Measurements from ENCODE around the gene TENT4B.
"Not testable (repeated sequence)": the region's sequence is repeated elsewhere in the genome, so short reads cannot be mapped to it uniquely, and the experiment has no call there.

TENT4B gene

GRCh38 chr16:50234771-50235556 lies 81.9 kb downstream of the TENT4B start:
- no peak for DNase-seq (ENCODE audit: low read depth)

GRCh38 chr16:50235581-50235980 lies 82.5 kb downstream of the TENT4B start:
- DNase-seq (ENCODE audit: low read depth): no peak

DNA sequence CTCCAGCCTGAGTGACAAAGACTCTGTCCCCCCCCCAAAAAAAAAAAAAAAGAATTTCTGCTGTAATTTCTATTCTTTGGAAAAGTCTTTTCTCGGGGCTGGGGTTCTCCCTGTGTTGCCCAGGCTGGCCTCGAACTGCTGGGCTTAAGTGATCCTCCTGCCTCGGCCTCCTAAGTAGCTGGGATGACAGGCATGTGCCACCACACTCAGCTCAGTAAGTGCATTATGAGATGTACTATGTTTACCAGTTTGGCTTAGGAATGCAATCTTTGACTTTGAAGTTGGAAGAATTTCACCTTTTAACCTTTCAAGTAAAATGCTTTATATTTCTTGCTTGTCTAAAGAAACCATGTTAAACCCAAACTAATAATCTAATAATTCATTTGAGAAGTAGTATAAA lies 85.2 kb downstream of the TENT4B start:
- no peak for DNase-seq (ENCODE audit: low read depth)

GRCh38 chr16:50238868-50239301 lies 85.8 kb downstream of the TENT4B start:
- DNase-seq (ENCODE audit: low read depth): no peak

DNA sequence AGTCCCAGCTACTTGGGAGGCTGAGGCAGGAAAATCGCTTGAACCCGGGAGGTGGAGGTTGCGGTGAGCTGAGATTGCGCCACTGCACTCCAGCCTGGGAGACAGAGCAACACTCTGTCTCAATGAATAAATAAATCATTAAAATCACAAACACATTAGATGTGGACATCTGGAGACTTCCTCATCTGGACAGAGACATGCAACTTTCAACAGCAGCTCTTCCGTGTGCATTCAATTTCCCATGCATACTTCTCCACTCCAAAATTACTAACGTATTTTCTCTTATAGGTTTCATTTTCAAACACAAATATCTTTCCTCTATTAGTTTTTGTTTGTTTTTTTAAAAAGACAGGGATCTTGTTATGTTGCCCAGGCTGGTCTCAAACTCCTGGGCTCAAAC lies 89.9 kb downstream of the TENT4B start:
- DNase-seq (ENCODE audit: low read depth): not testable (repeated sequence)

DNA sequence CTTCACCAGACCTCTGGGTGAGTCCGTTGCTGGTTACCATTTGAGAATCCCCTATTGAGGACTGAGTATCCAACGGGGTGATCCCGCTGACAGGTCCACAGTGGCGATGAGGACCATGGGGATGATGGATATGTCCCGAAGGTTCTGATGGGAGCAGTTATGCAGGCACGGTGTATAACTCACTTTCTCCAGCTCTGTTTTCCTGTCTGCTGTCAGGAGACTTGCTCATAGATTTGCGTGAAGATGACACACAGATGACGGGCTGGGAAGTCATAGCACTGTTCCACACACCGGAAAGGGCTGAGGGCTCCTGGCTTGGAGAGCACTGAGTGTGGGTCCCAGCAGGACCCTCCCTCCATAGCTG lies 91.0 kb downstream of the TENT4B start:
- no peak for DNase-seq (ENCODE audit: low read depth)

GRCh38 chr16:50244504-50245416 lies 91.7 kb downstream of the TENT4B start:
- DNase-seq (ENCODE audit: low read depth): no peak

GRCh38 chr16:50245417-50246298 lies 92.6 kb downstream of the TENT4B start:
- peak; percentile 19 for DNase-seq (ENCODE audit: low read depth)

DNA sequence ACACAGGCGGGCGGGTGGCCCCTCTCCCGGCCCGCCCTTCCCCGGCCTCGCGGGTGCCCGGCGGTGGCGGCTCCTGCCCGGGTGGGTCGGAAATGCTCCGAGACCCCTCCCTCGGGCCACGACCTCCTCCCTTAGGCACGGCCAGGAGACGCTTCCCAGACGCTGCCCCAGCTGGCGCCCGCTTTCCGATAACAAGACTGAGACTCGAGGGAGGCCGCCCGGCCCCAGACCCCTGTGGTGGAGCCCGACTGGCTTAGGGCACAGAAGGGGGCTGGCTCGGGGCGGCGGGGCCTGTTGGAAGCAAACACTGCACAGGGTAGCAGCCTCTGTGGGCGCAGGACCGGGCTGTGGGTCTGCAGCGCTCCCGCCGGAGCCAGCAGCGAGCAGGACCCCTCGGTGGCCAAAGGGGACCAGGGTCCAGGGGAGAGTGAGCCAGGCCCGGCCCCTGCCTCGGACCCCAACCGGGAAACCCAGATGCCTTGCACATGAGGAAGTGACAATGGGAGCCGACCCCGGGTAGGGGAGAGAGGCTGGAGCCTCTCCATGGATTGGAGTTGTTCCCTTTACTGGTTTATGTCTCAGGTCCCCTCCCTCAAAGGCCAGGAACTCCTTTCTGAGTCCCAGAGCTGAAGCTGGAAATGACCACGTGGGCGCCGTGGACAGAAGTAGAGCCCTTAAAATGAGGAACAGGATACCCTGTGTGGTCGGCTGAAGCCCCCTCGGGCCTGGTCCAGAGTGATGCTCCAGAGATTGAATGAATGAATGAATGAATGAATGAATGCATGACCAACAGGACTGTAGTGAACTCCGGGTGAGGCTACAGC lies 93.4 kb downstream of the TENT4B start:
- no peak for DNase-seq (ENCODE audit: low read depth)

DNA sequence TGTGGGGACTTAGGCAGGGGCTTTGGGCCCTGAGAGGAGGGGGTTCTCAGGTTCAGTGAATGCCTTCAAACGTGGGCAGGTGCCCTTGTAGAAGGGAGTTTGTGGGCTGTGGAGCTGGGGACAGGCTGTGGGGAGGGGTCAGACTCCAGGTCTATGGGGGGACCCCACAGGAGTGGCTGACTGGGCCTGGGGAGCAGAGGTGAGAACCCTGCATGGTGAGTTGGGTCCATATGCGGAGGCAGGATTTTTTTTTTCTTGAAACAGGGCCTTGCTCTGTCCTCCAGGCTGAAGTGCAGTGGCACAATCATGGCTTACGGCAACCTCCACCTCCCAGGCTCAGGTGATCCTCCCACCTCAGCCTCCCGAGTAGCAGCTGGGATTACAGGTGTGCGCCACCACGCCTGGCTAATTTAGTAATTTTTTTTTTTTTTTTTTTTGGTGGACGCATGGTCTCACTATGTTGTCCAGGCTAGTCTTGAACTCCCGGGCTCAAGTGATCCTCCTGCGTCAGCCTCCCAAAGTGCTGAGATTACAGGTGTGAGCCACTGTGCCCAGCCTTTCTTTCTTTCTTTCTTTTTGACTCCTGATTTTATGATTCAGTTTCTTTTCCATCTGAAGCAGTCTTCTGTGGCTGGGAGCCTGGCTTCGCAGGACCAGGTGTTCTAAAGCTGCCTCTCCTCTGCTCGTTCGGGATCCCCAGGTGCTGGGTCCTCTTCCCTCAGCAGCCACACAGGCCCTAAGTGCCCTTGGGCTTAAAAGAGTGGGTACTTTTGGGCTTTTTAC lies 94.2 kb downstream of the TENT4B start:
- no peak for DNase-seq (ENCODE audit: low read depth)

DNA sequence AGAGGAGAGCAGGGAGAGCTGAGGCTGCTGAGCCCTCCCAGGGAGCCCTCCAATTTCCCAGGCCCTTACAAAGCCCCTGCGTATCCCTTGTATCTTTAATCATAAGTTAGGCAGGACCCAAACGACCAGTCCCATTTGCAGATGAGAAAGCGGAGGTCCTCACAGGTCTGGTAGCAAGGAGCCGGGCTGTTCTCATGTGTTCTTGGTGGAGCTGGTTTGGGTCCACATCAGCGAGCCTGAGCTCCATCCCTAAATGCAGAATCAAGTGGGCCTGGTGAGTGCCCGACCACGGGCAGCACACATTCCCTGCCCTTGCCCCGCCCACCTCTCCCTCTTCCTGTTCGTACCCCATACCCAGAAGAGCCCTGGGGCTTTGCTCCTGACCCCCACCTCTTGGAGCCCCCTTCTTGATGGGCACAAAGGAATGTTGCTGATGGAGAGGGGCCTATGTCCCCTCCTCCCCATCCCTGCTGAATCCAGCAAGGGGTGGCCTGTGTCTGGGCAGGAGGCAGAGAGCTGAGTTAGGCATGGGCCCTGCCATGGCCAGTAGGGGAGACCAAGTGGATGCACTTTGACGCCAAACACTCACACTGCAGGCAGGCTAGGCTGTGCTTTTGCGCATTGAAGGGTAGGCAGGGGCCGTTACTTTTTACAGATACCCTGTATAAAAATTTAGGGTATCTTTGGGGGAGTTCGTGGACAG lies 95.0 kb downstream of the TENT4B start:
- no peak for DNase-seq (ENCODE audit: low read depth)

DNA sequence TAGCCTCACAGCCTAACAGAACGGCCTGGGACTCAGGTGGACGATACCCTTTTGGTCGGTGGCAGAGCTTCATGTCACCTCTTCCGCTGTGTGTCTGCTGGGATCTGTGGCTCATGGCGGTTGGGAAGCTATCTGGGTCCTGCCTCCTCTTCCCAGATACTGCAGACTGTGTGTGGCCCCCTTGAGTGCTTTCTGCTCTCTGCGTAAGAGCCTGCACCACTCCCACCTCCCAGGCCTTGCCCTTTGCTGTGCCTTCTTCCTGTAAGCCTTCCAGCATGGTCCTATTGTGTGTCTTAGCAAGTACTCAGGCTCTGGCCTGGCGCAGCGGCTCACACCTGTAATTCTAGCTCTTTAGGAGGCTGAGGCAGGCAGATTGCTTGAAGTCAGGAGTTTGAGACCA lies 95.7 kb downstream of the TENT4B start:
- DNase-seq (ENCODE audit: low read depth): no peak

DNA sequence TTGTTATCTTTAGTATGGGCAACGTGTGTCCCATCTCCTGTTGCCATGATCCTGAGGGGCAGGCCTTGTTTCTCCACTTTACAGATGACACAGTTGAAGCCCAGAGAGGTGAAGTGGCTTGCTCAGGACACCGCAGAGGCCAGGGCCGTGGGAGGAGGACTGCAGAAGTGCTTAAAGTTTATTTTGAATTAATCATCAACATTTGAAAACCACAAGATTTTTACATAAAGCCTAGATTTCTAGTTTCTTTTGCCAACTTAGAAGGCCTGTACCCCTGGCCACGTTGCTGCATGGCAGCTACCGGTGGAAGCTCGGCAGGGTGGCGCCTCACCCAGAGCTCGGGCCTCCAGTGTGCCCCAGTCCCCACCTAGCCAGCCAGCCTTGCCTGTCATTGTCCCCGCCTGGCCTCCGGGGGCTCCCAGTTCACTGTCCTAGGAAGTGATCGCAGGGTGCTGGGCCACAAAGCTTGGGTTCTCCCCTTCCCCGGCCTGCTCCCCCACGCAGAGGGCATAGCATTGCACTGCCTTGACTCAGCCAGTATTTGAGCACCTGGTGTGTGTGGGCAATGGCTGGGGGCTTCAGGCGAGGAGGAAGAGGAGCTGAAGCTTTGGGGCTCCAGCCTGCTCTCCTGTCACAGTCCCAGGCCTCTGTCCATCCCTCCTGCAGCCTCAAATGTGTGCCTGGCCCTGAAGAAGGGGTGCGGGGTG lies 98.4 kb downstream of the TENT4B start:
- no peak for DNase-seq (ENCODE audit: low read depth)

DNA sequence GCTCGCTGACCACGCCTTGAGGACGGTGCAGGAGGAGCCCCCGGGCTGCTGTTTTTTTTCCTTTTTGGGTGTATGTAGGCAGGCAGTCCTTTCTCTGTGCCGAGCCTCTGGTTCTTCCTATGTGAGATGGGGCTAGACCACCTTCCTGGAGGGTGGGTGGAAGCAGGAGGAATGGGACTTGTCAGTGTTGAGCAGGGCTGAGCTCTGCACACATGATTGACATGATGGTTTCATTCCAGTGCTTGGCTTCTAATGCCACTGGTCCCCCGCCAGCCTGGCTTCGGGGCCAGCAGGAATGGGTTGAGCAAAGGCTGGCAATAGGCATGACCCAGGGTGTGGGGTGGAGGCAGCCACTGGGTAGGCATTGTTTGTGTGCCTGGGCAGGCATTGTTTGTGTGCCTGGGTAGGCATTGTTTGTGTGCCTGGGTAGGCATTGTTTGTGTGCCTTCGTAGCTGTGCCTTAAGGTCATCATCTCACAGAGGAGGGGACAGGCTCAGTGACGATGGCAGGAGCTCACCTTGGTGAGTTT lies 99.0 kb downstream of the TENT4B start:
- DNase-seq (ENCODE audit: low read depth): no peak

DNA sequence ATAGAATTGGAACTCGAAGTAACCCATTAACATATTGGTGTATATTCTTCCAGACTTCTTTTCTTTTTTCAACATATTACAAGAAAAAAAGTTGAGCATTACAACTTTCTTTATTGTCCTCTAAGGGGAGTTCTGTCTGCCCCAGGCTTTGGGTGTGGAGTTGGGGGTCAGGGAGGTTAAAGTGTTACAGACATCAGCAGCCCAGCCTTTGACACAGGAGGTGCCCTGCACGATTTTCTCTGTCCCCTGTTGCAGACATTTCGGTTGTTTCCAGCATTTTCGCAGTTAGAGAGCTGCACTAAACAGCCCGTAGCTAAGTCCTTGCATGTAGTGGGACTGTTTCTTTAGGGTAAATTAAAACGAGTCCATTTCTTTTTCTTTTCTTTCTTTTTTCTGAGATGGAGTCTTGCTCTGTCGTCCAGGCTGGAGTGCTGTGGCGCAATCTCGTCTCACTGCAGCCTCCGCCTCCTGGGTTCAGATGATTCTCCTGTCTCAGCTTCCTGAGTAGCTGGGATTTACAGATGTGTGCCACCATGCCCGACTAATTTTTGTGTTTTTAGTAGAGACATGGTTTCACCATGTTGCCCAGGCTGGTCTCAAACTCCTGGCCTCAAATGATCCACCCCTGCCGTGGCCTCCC lies 99.9 kb downstream of the TENT4B start:
- DNase-seq (ENCODE audit: low read depth): no peak

GRCh38 chr16:50253514-50253910 lies 100.4 kb downstream of the TENT4B start:
- no peak for DNase-seq (ENCODE audit: low read depth)

GRCh38 chr16:50254072-50254471 lies 101.0 kb downstream of the TENT4B start:
- DNase-seq (ENCODE audit: low read depth): no peak

GRCh38 chr16:50255538-50255937 lies 102.4 kb downstream of the TENT4B start:
- DNase-seq (ENCODE audit: low read depth): no peak

All from stimulated activated CD8-positive, alpha-beta memory T cell treated with anti-CD3 and anti-CD28 coated beads, Interleukin-15, amount 100 ng/mL, for 24 hours (primary cell).